Vagina (tissue), 2 donors: Measurements from ENCODE around the gene PSENEN. TPM values are rescaled to one million over a fixed set of nuclear protein-coding genes. Genes with fewer than 3 reads are reported as not detected.

Experiments used
- DNase-seq, 2 donors: peaks; one replicate each; pipeline ENCODE4 v3.0.0-alpha.2; 2017; ENCODE audit errors: extremely low spot score in 2 of 2
- H3K27ac ChIP-seq: fragments of 200-600 bp; sonication (generic); one replicate; pipeline ENCODE4 v1.5.1; 2019
- H3K27me3 ChIP-seq: fragments of 200-600 bp; sonication (generic); one replicate; pipeline ENCODE4 v1.5.1; 2019
- H3K36me3 ChIP-seq, 2 donors: fragments of 200-600 bp; sonication (generic); one replicate each; pipeline ENCODE4 v1.5.1; 2017 to 2019
- H3K4me1 ChIP-seq: fragments of 200-600 bp; sonication (generic); one replicate; pipeline ENCODE4 v1.5.1; 2019
- H3K4me3 ChIP-seq, 2 donors: fragments of 200-600 bp; sonication (generic); 1 replicate in 1 of 2; 2 replicates in 1 of 2; pipeline ENCODE4 v1.5.1; 2016 to 2019
- H3K9me3 ChIP-seq: fragments of 200-600 bp; sonication (generic); one replicate; pipeline ENCODE4 v1.5.1; 2019
- CTCF ChIP-seq, 3 experiments: fragments of 450-650 bp in 2 of 3; fragments of 200-600 bp in 1 of 3; sonication (generic) in 1 of 3; IDR thresholded peaks; one replicate each; pipeline ENCODE4 v1.5.1; 2017 to 2019; ENCODE audit warnings: antibody characterized with exemption in 3 of 3, mild to moderate bottlenecking in 2 of 3, moderate library complexity in 2 of 3
- POLR2A ChIP-seq, 2 donors: fragments of 450-650 bp; IDR thresholded peaks; one replicate each; pipeline ENCODE4 v1.6.1; 2017; ENCODE audit warnings: antibody characterized with exemption in 2 of 2, mild to moderate bottlenecking in 2 of 2, moderate library complexity in 2 of 2
- POLR2AphosphoS5 ChIP-seq, 2 donors: sonication (generic); formaldehyde crosslinking; IDR thresholded peaks; one replicate each; pipeline ENCODE4 v1.9.0; 2017; ENCODE audit warnings: antibody characterized with exemption in 2 of 2, mild to moderate bottlenecking in 2 of 2, low read depth in 1 of 2; ENCODE audit not compliant: insufficient read depth in 1 of 2
- intact Hi-C: fragments of 100-400 bp; cut with DNase I; formaldehyde crosslinking; loops from one replicate; pipeline ENCODE4 v1.15.1; 2023
- total RNA-seq: library from RNA; depleted of rRNA; stranded (reverse); fragments of >200 nt; gene quantifications from one replicate; pipeline ENCODE4 v1.2.3, GENCODE V29; 2016

PSENEN gene
- total RNA-seq, 1 donor from 2014 or later = 28.2 TPM

- DNase-seq = no peak
- Histone ChIP-seq H3K9me3 (no peaks in the 10 kb centered on the region), H3K27ac (no peak overlapping the region), H3K36me3 (peaks cover 0 to 22% of the 10 kb centered on the region in 2 donors), H3K4me1 (peaks cover 20% of the 10 kb centered on the region), H3K27me3 (no peaks in the 10 kb centered on the region), H3K4me3 (no peak overlapping the region)
- TF ChIP-seq POLR2AphosphoS5 (IDR thresholded peaks at IDR 0.05; ENCODE audit: insufficient read depth in 1 of 2, low read depth in 1 of 2) (no peak), POLR2A (IDR thresholded peaks at IDR 0.05) (no peak), CTCF (IDR thresholded peaks at IDR 0.05) (no peak)
- intact Hi-C loops = loop anchor here (10.0 kb wide), 1 partner anchor 158 kb away; the partner anchor contains the start of gene LRFN3
Measured at GRCh38 chr19:35777086-35777841, 31.8 kb downstream of the PSENEN start.

- TF ChIP-seq POLR2AphosphoS5 (IDR thresholded peaks at IDR 0.05; ENCODE audit: insufficient read depth in 1 of 2, low read depth in 1 of 2) = no peak
- no peak for TF ChIP-seq CTCF (IDR thresholded peaks at IDR 0.05)
- no peak for TF ChIP-seq POLR2A (IDR thresholded peaks at IDR 0.05)
- Histone ChIP-seq H3K27ac (no peak overlapping the region), H3K27me3 (no peaks in the 10 kb centered on the region), H3K4me1 (peaks cover 20% of the 10 kb centered on the region), H3K36me3 (peaks cover 0 to 23% of the 10 kb centered on the region in 2 donors), H3K4me3 (no peak overlapping the region), H3K9me3 (no peaks in the 10 kb centered on the region)
- DNase-seq = no peak
- intact Hi-C loops = loop anchor here (10.0 kb wide), 1 partner anchor 157 kb away; the partner anchor contains the start of gene LRFN3
Measured at GRCh38 chr19:35777961-35778360, 32.5 kb downstream of the PSENEN start.

- peaks cover 20% of the 10 kb centered on the region for H3K4me1 ChIP-seq
- H3K27me3 ChIP-seq = no peaks in the 10 kb centered on the region
- intact Hi-C loops = loop anchor here (10.0 kb wide), 1 partner anchor 156 kb away; the partner anchor contains the start of gene LRFN3
- no peak overlapping the region for H3K4me3 ChIP-seq
- no peak overlapping the region for H3K27ac ChIP-seq
- H3K36me3 ChIP-seq = peaks cover 0 to 23% of the 10 kb centered on the region in 2 donors
- DNase-seq = no peak
- no peak for TF ChIP-seq CTCF (IDR thresholded peaks at IDR 0.05)
- no peak for TF ChIP-seq POLR2A (IDR thresholded peaks at IDR 0.05)
- no peak for TF ChIP-seq POLR2AphosphoS5 (IDR thresholded peaks at IDR 0.05; ENCODE audit: insufficient read depth in 1 of 2, low read depth in 1 of 2)
- no peaks in the 10 kb centered on the region for H3K9me3 ChIP-seq
Measured at GRCh38 chr19:35779033-35779432, 33.6 kb downstream of the PSENEN start.

GRCh38 chr19:35780058-35780457, 34.6 kb downstream of the PSENEN start:
- intact Hi-C loops = no loop called here
- Histone ChIP-seq H3K27me3 (no peaks in the 10 kb centered on the region), H3K4me3 (no peak overlapping the region), H3K4me1 (peaks cover 13% of the 10 kb centered on the region), H3K27ac (no peak overlapping the region), H3K36me3 (peaks cover 0 to 23% of the 10 kb centered on the region in 2 donors), H3K9me3 (no peaks in the 10 kb centered on the region)
- no peak for TF ChIP-seq POLR2AphosphoS5 (IDR thresholded peaks at IDR 0.05; ENCODE audit: insufficient read depth in 1 of 2, low read depth in 1 of 2)
- no peak for TF ChIP-seq POLR2A (IDR thresholded peaks at IDR 0.05)
- TF ChIP-seq CTCF (IDR thresholded peaks at IDR 0.05) = no peak
- DNase-seq = no peak

GRCh38 chr19:35780717-35781116, 35.3 kb downstream of the PSENEN start:
- Histone ChIP-seq H3K4me3 (no peak overlapping the region), H3K27me3 (no peaks in the 10 kb centered on the region), H3K4me1 (peaks cover 11% of the 10 kb centered on the region), H3K27ac (no peak overlapping the region), H3K9me3 (no peaks in the 10 kb centered on the region), H3K36me3 (peaks cover 0 to 23% of the 10 kb centered on the region in 2 donors)
- intact Hi-C loops = no loop called here
- no peak for DNase-seq
- TF ChIP-seq POLR2AphosphoS5 (IDR thresholded peaks at IDR 0.05; ENCODE audit: insufficient read depth in 1 of 2, low read depth in 1 of 2) = no peak
- TF ChIP-seq POLR2A (IDR thresholded peaks at IDR 0.05) = no peak
- no peak for TF ChIP-seq CTCF (IDR thresholded peaks at IDR 0.05)
